WI38 (cell line): ENCODE results near the gene ALX1.

Experiments used
- H3K4me3 ChIP-seq: 2 replicates; pipeline ENCODE4 v1.5.1; 2011; ENCODE audit warnings: low read depth, mild to moderate bottlenecking, control low read depth, low read length
- TF ChIP-seq, protein P1 (sequence below): IDR thresholded peaks from 2 replicates; pipeline ENCODE4 v1.5.1; 2012; ENCODE audit warnings: low read depth, mild to moderate bottlenecking, control low read depth, low read length

The ALX1 gene

DNA sequence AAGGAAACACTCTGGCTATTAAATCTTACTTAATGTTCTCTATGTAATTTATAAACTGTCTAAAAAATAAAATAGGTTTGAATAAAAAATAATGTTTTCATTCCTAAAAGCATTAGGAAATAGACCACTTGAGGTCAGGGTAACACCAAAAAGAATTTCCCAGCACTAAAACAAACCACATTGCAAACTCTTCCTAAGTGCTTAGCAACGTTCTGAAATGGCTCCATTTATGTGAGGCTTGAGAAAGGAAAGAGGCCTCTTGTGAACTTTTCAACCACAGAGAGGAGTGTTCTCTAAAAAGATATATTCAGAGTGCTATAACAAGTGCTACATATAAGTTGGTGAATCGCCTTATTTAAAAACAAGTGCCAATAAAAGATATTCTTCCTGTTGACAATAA, 42.7 kb downstream of the ALX1 start:
- no peak overlapping the region for H3K4me3 ChIP-seq

GRCh38 chr12:85325442-85325841, 45.4 kb downstream of the ALX1 start:
- TF ChIP-seq, protein P1, sequence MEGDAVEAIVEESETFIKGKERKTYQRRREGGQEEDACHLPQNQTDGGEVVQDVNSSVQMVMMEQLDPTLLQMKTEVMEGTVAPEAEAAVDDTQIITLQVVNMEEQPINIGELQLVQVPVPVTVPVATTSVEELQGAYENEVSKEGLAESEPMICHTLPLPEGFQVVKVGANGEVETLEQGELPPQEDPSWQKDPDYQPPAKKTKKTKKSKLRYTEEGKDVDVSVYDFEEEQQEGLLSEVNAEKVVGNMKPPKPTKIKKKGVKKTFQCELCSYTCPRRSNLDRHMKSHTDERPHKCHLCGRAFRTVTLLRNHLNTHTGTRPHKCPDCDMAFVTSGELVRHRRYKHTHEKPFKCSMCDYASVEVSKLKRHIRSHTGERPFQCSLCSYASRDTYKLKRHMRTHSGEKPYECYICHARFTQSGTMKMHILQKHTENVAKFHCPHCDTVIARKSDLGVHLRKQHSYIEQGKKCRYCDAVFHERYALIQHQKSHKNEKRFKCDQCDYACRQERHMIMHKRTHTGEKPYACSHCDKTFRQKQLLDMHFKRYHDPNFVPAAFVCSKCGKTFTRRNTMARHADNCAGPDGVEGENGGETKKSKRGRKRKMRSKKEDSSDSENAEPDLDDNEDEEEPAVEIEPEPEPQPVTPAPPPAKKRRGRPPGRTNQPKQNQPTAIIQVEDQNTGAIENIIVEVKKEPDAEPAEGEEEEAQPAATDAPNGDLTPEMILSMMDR = no peak
- H3K4me3 ChIP-seq = no peak overlapping the region

More for the DNA sequence above, 42.7 kb downstream of the ALX1 start:
- TF ChIP-seq, protein P1 = no peak

- no peak overlapping the region for H3K4me3 ChIP-seq
- TF ChIP-seq, protein P1 = no peak
These were observed 49.9 kb downstream of the ALX1 start for GRCh38 chr12:85329913-85330312.

- TF ChIP-seq, protein P1 = no peak
- no peak overlapping the region for H3K4me3 ChIP-seq
These were observed 68.8 kb downstream of the ALX1 start for GRCh38 chr12:85348779-85349178.

GRCh38 chr12:85350356-85350755, 70.3 kb downstream of the ALX1 start:
- TF ChIP-seq, protein P1 = no peak
- no peak overlapping the region for H3K4me3 ChIP-seq
